Gastrocnemius medialis (tissue), 4 donors: ENCODE results near the gene THNSL1.

Source experiments
- POLR2A ChIP-seq, 2 donors: fragments of 450-650 bp; IDR thresholded peaks; one replicate each; pipeline ENCODE4 v1.6.1; 2017; ENCODE audit warnings: antibody characterized with exemption in 2 of 2, mild to moderate bottlenecking in 2 of 2, moderate library complexity in 2 of 2
- TF ChIP-seq, protein P1 (sequence below), 5 experiments: fragments of 450-650 bp in 3 of 5; fragments of 200-600 bp in 2 of 5; sonication (generic) in 2 of 5; IDR thresholded peaks in 4 of 5; conservative IDR thresholded peaks in 1 of 5; 1 replicate in 4 of 5; 2 replicates in 1 of 5; pipeline ENCODE4 v1.5.1; 2016 to 2019; ENCODE audit warnings: antibody characterized with exemption in 5 of 5, mild to moderate bottlenecking in 3 of 5, moderate library complexity in 3 of 5

GRCh38 chr10:25065761-25066476 lies 49.5 kb downstream of the THNSL1 start:
- TF ChIP-seq, protein P1, sequence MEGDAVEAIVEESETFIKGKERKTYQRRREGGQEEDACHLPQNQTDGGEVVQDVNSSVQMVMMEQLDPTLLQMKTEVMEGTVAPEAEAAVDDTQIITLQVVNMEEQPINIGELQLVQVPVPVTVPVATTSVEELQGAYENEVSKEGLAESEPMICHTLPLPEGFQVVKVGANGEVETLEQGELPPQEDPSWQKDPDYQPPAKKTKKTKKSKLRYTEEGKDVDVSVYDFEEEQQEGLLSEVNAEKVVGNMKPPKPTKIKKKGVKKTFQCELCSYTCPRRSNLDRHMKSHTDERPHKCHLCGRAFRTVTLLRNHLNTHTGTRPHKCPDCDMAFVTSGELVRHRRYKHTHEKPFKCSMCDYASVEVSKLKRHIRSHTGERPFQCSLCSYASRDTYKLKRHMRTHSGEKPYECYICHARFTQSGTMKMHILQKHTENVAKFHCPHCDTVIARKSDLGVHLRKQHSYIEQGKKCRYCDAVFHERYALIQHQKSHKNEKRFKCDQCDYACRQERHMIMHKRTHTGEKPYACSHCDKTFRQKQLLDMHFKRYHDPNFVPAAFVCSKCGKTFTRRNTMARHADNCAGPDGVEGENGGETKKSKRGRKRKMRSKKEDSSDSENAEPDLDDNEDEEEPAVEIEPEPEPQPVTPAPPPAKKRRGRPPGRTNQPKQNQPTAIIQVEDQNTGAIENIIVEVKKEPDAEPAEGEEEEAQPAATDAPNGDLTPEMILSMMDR (IDR thresholded peaks at IDR 0.05 in 4 of 5, conservative IDR thresholded peaks at IDR 0.05 in 1 of 5): no peak
- no peak for TF ChIP-seq POLR2A (IDR thresholded peaks at IDR 0.05)
